Measurements from ENCODE around the gene LRFN4. TPM values are rescaled to one million over a fixed set of nuclear protein-coding genes. Genes with fewer than 3 reads are reported as not detected.
A peak's percentile ranks its signal among the peaks of the same experiment; 100 is the strongest.
"Not testable (repeated sequence)": the region's sequence is repeated elsewhere in the genome, so short reads cannot be mapped to it uniquely, and the experiment has no call there.

LRFN4 gene
- total RNA-seq, 1 experiment from 2014 or later, result 30.3 TPM

- H3K27ac Mint-ChIP-seq (ENCODE audit: unreplicated experiment), result no peak overlapping the region
- H3K4me3 Mint-ChIP-seq (ENCODE audit: low read depth, unreplicated experiment), result no peak overlapping the region
- CTCF ChIA-PET, result interaction anchor here (0.7 kb wide), 1 partner anchor 111 kb away, joined by 6 read pairs; no protein-coding TSS in a partner anchor
- no peaks in the 10 kb centered on the region for H3K9me3 Mint-ChIP-seq (ENCODE audit: low read depth, unreplicated experiment)
- no peaks in the 10 kb centered on the region for H3K27me3 Mint-ChIP-seq (ENCODE audit: unreplicated experiment)
- no peak for DNase-seq
- intact Hi-C loops (cut with micrococcal nuclease; ENCODE audit: unreplicated experiment), result no loop called here
- TF ChIP-seq CTCF (IDR thresholded peaks at IDR 0.05; ENCODE audit: unreplicated experiment), result no peak
- H3K36me3 Mint-ChIP-seq (ENCODE audit: insufficient read depth, unreplicated experiment), result peaks cover 10% of the 10 kb centered on the region
- no TSS peak for BruUV-seq (replicated peaks)
- no peaks in the 10 kb centered on the region for H3K4me1 Mint-ChIP-seq (ENCODE audit: low read depth, unreplicated experiment)
Observed at GRCh38 chr11:66823700-66824099, 33.2 kb upstream of the LRFN4 start.

GRCh38 chr11:66824573-66824972 is 32.3 kb upstream of the LRFN4 start:
- H3K4me1 Mint-ChIP-seq (ENCODE audit: low read depth, unreplicated experiment); BruUV-seq (replicated peaks); intact Hi-C loops (cut with micrococcal nuclease; ENCODE audit: unreplicated experiment); DNase-seq; H3K27ac Mint-ChIP-seq (ENCODE audit: unreplicated experiment); H3K9me3 Mint-ChIP-seq (ENCODE audit: low read depth, unreplicated experiment); H3K27me3 Mint-ChIP-seq (ENCODE audit: unreplicated experiment); H3K4me3 Mint-ChIP-seq (ENCODE audit: low read depth, unreplicated experiment): not testable (repeated sequence)
- CTCF ChIA-PET, result interaction anchor here (0.7 kb wide), 1 partner anchor 252 kb away, joined by 4 read pairs; no protein-coding TSS in a partner anchor
- H3K36me3 Mint-ChIP-seq (ENCODE audit: insufficient read depth, unreplicated experiment), result peaks cover 15% of the 10 kb centered on the region

- TF ChIP-seq CTCF (IDR thresholded peaks at IDR 0.05; ENCODE audit: unreplicated experiment), result no peak
- Mint-ChIP-seq H3K27me3 (ENCODE audit: unreplicated experiment) (no peaks in the 10 kb centered on the region), H3K4me3 (ENCODE audit: low read depth, unreplicated experiment) (no peak overlapping the region), H3K27ac (ENCODE audit: unreplicated experiment) (peak overlapping the region; percentile 37), H3K36me3 (ENCODE audit: insufficient read depth, unreplicated experiment) (peaks cover 25% of the 10 kb centered on the region), H3K9me3 (ENCODE audit: low read depth, unreplicated experiment) (no peaks in the 10 kb centered on the region), H3K4me1 (ENCODE audit: low read depth, unreplicated experiment) (peaks cover 8% of the 10 kb centered on the region)
- CTCF ChIA-PET, result interaction anchor here (0.6 to 1.2 kb wide), 3 partner anchors 107 to 156 kb away, joined by 3 read pairs; no protein-coding TSS in a partner anchor
- DNase-seq, result no peak
- intact Hi-C loops (cut with micrococcal nuclease; ENCODE audit: unreplicated experiment), result loop anchor here (1.0 to 10.0 kb wide), 2 partner anchors 140 to 260 kb away; no protein-coding TSS in a partner anchor
- BruUV-seq (replicated peaks), result no TSS peak
Observed at GRCh38 chr11:66834539-66834845, 22.4 kb upstream of the LRFN4 start.

- H3K27ac Mint-ChIP-seq (ENCODE audit: unreplicated experiment), result no peak overlapping the region
- peaks cover 25% of the 10 kb centered on the region for H3K36me3 Mint-ChIP-seq (ENCODE audit: insufficient read depth, unreplicated experiment)
- no peak for TF ChIP-seq CTCF (IDR thresholded peaks at IDR 0.05; ENCODE audit: unreplicated experiment)
- CTCF ChIA-PET, result interaction anchor here (0.6 to 1.2 kb wide), 3 partner anchors 108 to 156 kb away, joined by 3 read pairs; no protein-coding TSS in a partner anchor
- peaks cover 8% of the 10 kb centered on the region for H3K4me1 Mint-ChIP-seq (ENCODE audit: low read depth, unreplicated experiment)
- H3K9me3 Mint-ChIP-seq (ENCODE audit: low read depth, unreplicated experiment), result no peaks in the 10 kb centered on the region
- intact Hi-C loops (cut with micrococcal nuclease; ENCODE audit: unreplicated experiment), result loop anchor here (1.0 to 10.0 kb wide), 2 partner anchors 141 to 260 kb away; no protein-coding TSS in a partner anchor
- no peak for DNase-seq
- H3K27me3 Mint-ChIP-seq (ENCODE audit: unreplicated experiment), result no peaks in the 10 kb centered on the region
- no TSS peak for BruUV-seq (replicated peaks)
- no peak overlapping the region for H3K4me3 Mint-ChIP-seq (ENCODE audit: low read depth, unreplicated experiment)
Observed at GRCh38 chr11:66834943-66835342, 21.9 kb upstream of the LRFN4 start.

GRCh38 chr11:66835768-66836405 is 21.0 kb upstream of the LRFN4 start:
- peaks cover 17% of the 10 kb centered on the region for H3K4me1 Mint-ChIP-seq (ENCODE audit: low read depth, unreplicated experiment)
- no peak overlapping the region for H3K27ac Mint-ChIP-seq (ENCODE audit: unreplicated experiment)
- intact Hi-C loops (cut with micrococcal nuclease; ENCODE audit: unreplicated experiment), result loop anchor here (10.0 kb wide), 1 partner anchor 261 kb away; no protein-coding TSS in a partner anchor
- peaks cover 33% of the 10 kb centered on the region for H3K36me3 Mint-ChIP-seq (ENCODE audit: insufficient read depth, unreplicated experiment)
- CTCF ChIA-PET, result no interaction called here
- no peaks in the 10 kb centered on the region for H3K27me3 Mint-ChIP-seq (ENCODE audit: unreplicated experiment)
- no peak for TF ChIP-seq CTCF (IDR thresholded peaks at IDR 0.05; ENCODE audit: unreplicated experiment)
- no peak overlapping the region for H3K4me3 Mint-ChIP-seq (ENCODE audit: low read depth, unreplicated experiment)
- no TSS peak for BruUV-seq (replicated peaks)
- no peak for DNase-seq
- H3K9me3 Mint-ChIP-seq (ENCODE audit: low read depth, unreplicated experiment), result no peaks in the 10 kb centered on the region
